Mesenchymal stem cell (in vitro differentiated cells and primary cell): ENCODE data around the gene TEP1.

ENCODE experiments used
- DNase-seq: peaks from one replicate; pipeline ENCODE4 v3.0.0-alpha.2; 2013
- H2AFZ ChIP-seq: one replicate; pipeline ENCODE4 v1.6.1; 2013; ENCODE audit warnings: low read depth, mild to moderate bottlenecking, control low read depth, inconsistent platforms, low read length, moderate library complexity
- H2AK5ac ChIP-seq: 2 replicates; pipeline ENCODE4 v1.6.1; 2013; ENCODE audit warnings: low read length, moderate library complexity, mild to moderate bottlenecking, inconsistent platforms; ENCODE audit not compliant: severe bottlenecking
- H2BK120ac ChIP-seq: one replicate; pipeline ENCODE4 v1.6.1; 2013; ENCODE audit warnings: low read depth, mild to moderate bottlenecking, inconsistent platforms, low read length, moderate library complexity
- H2BK12ac ChIP-seq, 2 experiments: one replicate each; pipeline ENCODE4 v1.6.1; 2013; ENCODE audit warnings: inconsistent platforms in 2 of 2, low read length in 2 of 2, mild to moderate bottlenecking in 2 of 2, moderate library complexity in 2 of 2, control low read depth in 1 of 2
- H2BK15ac ChIP-seq: one replicate; pipeline ENCODE4 v1.6.1; 2013; ENCODE audit warnings: mild to moderate bottlenecking, low read depth, inconsistent platforms; ENCODE audit not compliant: poor library complexity, severe bottlenecking
- H2BK5ac ChIP-seq: 2 replicates; pipeline ENCODE4 v1.6.1; 2013; ENCODE audit warnings: low read depth, mild to moderate bottlenecking, low read length, control low read depth, inconsistent platforms; ENCODE audit not compliant: poor library complexity, severe bottlenecking
- H3K14ac ChIP-seq, 2 experiments: one replicate each; pipeline ENCODE4 v1.6.1; 2013; ENCODE audit warnings: inconsistent platforms in 2 of 2, low read length in 2 of 2, control low read depth in 1 of 2, mild to moderate bottlenecking in 1 of 2, moderate library complexity in 1 of 2
- H3K18ac ChIP-seq, 2 experiments: one replicate each; pipeline ENCODE4 v1.6.1; 2013; ENCODE audit warnings: inconsistent platforms in 2 of 2, low read length in 2 of 2, control low read depth in 1 of 2, low read depth in 1 of 2, mild to moderate bottlenecking in 1 of 2
- H3K23ac ChIP-seq, 2 experiments: one replicate each; pipeline ENCODE4 v1.6.1; 2013; ENCODE audit warnings: inconsistent platforms in 2 of 2, low read length in 2 of 2, mild to moderate bottlenecking in 2 of 2, moderate library complexity in 2 of 2, control low read depth in 1 of 2
- H3K27ac ChIP-seq: 2 replicates; pipeline ENCODE4 v1.5.1; 2013; ENCODE audit warnings: mild to moderate bottlenecking, moderate library complexity, low read length, control low read depth, inconsistent platforms; ENCODE audit not compliant: poor library complexity, severe bottlenecking
- H3K27me3 ChIP-seq, 2 experiments: 2 replicates each; pipeline versions ENCODE4 v1.6.1 to v1.7.0; 2013; ENCODE audit warnings: low read length in 2 of 2, mild to moderate bottlenecking in 2 of 2, moderate library complexity in 2 of 2, control low read depth in 1 of 2, inconsistent platforms in 1 of 2; ENCODE audit not compliant: control insufficient read depth in 1 of 2, insufficient read depth in 1 of 2
- H3K36me3 ChIP-seq, 2 experiments: 2 replicates each; pipeline versions ENCODE4 v1.6.1 to v1.7.0; 2013; ENCODE audit warnings: low read length in 2 of 2, control low read depth in 1 of 2, inconsistent platforms in 1 of 2, low read depth in 1 of 2, mild to moderate bottlenecking in 1 of 2; ENCODE audit not compliant: insufficient read depth in 2 of 2, control insufficient read depth in 1 of 2
- H3K4ac ChIP-seq, 2 experiments: one replicate each; pipeline ENCODE4 v1.6.1; 2013; ENCODE audit warnings: inconsistent platforms in 2 of 2, low read length in 2 of 2, mild to moderate bottlenecking in 2 of 2, moderate library complexity in 2 of 2, control low read depth in 1 of 2, low read depth in 1 of 2
- H3K4me1 ChIP-seq: 2 replicates; pipeline ENCODE4 v1.6.1; 2013; ENCODE audit warnings: low read depth, low read length, control low read depth; ENCODE audit not compliant: control insufficient read depth, insufficient read depth
- H3K4me2 ChIP-seq: 2 replicates; pipeline ENCODE4 v1.6.1; 2013; ENCODE audit warnings: low read length, mild to moderate bottlenecking, inconsistent platforms; ENCODE audit not compliant: poor library complexity, severe bottlenecking
- H3K4me3 ChIP-seq, 2 experiments: 2 replicates each; pipeline versions ENCODE4 v1.5.1 to v1.7.0; 2013; ENCODE audit warnings: low read length in 2 of 2, mild to moderate bottlenecking in 2 of 2, control low read depth in 1 of 2, low read depth in 1 of 2; ENCODE audit not compliant: insufficient read depth in 1 of 2
- H3K79me1 ChIP-seq: replicated peaks from 2 replicates; pipeline ENCODE4 v1.6.1; 2013; ENCODE audit warnings: mild to moderate bottlenecking, control low read depth, low read length, inconsistent platforms; ENCODE audit not compliant: poor library complexity, severe bottlenecking
- H3K9ac ChIP-seq: 2 replicates; pipeline ENCODE4 v1.7.0; 2013; ENCODE audit warnings: mild to moderate bottlenecking, low read length, moderate library complexity
- H3K9me3 ChIP-seq: 2 replicates; pipeline ENCODE4 v1.7.0; 2013; ENCODE audit warnings: mild to moderate bottlenecking, low read length; ENCODE audit not compliant: control insufficient read depth
- H4K8ac ChIP-seq: one replicate; pipeline ENCODE4 v1.6.1; 2013; ENCODE audit warnings: inconsistent platforms, mild to moderate bottlenecking, low read length, moderate library complexity
- H4K91ac ChIP-seq: one replicate; pipeline ENCODE4 v1.6.1; 2013; ENCODE audit warnings: mild to moderate bottlenecking, low read length, inconsistent platforms
- WGBS: methylation state at CpG from one replicate; pipeline ENCODE4 v1.1.7; 2013; ENCODE audit warnings: mixed read lengths; 5-methylcytosine and 5-hydroxymethylcytosine counted together

Gene TEP1

DNA sequence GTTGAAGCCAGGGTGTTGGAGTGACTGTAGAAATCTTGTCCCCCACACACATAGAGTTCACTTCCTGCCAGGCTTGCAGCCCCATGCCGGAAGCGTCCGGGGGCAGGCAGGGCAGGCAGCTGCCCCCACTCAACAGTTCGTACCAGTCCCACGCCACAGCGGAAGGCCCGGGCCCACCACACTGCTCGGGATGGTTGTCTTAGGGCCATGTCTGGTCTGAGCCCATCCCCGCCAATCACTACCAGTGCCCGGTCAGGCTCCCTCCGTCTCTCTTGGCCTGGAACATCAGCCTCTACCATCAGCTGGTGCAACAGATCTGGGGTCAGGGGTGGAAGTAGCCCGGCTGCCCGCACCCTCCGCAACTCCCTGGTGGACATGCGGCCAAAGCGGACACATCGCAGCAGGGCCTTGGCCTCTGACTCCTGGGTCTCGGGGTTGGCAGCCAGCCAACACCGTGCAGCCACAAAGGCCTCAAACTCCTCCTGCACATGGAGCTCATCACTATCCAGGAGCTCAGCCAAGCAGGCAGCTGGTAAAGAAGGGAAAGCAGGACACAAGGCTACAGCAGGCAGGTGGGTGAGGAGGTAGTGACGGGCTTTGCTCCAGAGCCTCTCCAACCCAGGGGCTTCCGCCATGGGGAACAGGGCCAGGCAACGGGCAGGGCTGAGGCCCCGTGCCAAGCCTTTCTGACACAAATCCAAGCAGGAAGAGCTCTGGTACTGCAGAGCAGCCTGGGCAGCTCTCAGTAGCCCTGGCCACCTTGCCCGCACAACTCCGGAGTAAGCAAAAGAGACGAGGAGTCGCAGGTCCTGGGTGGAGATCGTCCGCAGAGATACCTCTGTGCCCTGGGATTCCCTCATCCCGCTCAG, 16.7 kb upstream of the TEP1 start:
- Histone ChIP-seq H2BK120ac (no peak overlapping the region), H3K9me3 (no peaks in the 10 kb centered on the region), H3K4me1 (peaks cover 3% of the 10 kb centered on the region), H3K27ac (no peak overlapping the region), H2AK5ac (no peak overlapping the region), H2BK15ac (no peak overlapping the region), H4K91ac (no peak overlapping the region), H3K4me2 (no peak overlapping the region), H3K14ac (peak overlapping the region in 1 of 2 experiments; percentile 64), H2BK5ac (no peak overlapping the region), H3K18ac (no peak overlapping the region), H3K9ac (no peak overlapping the region), H2AFZ (no peak overlapping the region), H3K27me3 (peaks cover 0 to 5% of the 10 kb centered on the region in 2 experiments), H3K79me1 (no peaks in the 10 kb centered on the region), H3K4me3 (no peak overlapping the region), H3K4ac (no peak overlapping the region), H3K23ac (peak overlapping the region in 1 of 2 experiments; percentile 63), H2BK12ac (no peak overlapping the region), H4K8ac (no peak overlapping the region), H3K36me3 (no peaks in the 10 kb centered on the region)
- WGBS: 93% methylated on average over 30 of the region's 30 CpGs
- DNase-seq: no peak

DNA sequence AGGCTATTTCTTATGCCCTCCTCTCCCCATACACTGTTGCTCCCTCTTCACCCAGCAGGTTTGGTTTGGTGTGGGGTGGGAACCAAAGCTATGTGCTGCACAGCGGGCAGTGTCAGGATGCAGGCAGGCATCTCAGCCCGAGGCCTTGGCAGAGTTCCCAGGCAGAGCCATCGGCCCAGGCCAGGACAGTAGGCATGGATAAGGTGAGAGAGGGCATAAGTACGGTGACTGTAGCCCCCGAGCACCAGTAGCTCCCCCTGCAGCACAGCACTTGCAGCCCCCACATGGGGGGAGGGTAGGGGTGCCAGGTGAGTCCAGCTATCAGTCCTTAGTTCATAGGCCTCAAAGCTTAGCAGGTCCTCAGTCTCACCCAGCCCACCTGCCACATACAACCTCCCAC, 15.5 kb upstream of the TEP1 start:
- H3K4me2 ChIP-seq: no peak overlapping the region
- no peak overlapping the region for H2BK120ac ChIP-seq
- H2BK12ac ChIP-seq: peak overlapping the region in 1 of 2 experiments; percentile 49
- H2AK5ac ChIP-seq: no peak overlapping the region
- H3K23ac ChIP-seq: no peak overlapping the region
- no peak for DNase-seq
- H3K14ac ChIP-seq: peak overlapping the region in 1 of 2 experiments; percentile 69
- no peak overlapping the region for H4K8ac ChIP-seq
- H2BK15ac ChIP-seq: no peak overlapping the region
- 87% methylated on average over 3 of the region's 5 CpGs for WGBS
- no peaks in the 10 kb centered on the region for H3K79me1 ChIP-seq
- H3K4me1 ChIP-seq: peaks cover 3% of the 10 kb centered on the region
- H2AFZ ChIP-seq: peak overlapping the region; percentile 23
- no peaks in the 10 kb centered on the region for H3K27me3 ChIP-seq
- no peak overlapping the region for H3K18ac ChIP-seq
- no peak overlapping the region for H4K91ac ChIP-seq
- H3K4ac ChIP-seq: no peak overlapping the region
- H3K9me3 ChIP-seq: no peaks in the 10 kb centered on the region
- no peaks in the 10 kb centered on the region for H3K36me3 ChIP-seq
- no peak overlapping the region for H2BK5ac ChIP-seq
- H3K9ac ChIP-seq: no peak overlapping the region
- H3K4me3 ChIP-seq: no peak overlapping the region
- H3K27ac ChIP-seq: no peak overlapping the region

DNA sequence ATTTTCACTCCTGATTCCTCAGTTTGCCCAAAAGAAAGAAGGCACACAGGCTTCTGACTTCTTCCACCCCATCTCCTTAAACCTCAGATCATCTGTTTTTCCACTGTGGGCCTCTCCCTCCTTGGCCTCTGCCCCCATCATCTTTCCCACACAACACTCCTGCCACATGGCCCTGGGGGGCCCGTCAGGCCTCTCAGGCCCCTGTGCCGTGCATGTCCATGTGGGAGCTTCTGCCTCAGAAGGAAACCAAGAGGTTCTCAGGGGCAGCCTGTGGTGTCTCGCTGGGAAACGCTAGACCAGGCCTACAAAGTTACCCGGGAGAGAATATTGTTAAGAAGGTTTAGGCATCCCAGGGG, 14.7 kb upstream of the TEP1 start:
- Histone ChIP-seq H3K4ac (no peak overlapping the region), H2BK5ac (no peak overlapping the region), H4K91ac (no peak overlapping the region), H3K27me3 (no peaks in the 10 kb centered on the region), H3K27ac (no peak overlapping the region), H3K18ac (peak overlapping the region; percentile 18 to 56), H4K8ac (no peak overlapping the region), H3K36me3 (no peaks in the 10 kb centered on the region), H3K14ac (no peak overlapping the region), H3K23ac (no peak overlapping the region), H3K9ac (no peak overlapping the region), H3K9me3 (no peaks in the 10 kb centered on the region), H3K4me3 (no peak overlapping the region), H2BK120ac (peak overlapping the region; percentile 11), H2BK12ac (no peak overlapping the region), H2AFZ (peak overlapping the region; percentile 29), H2AK5ac (no peak overlapping the region), H3K4me1 (peaks cover 3% of the 10 kb centered on the region), H3K79me1 (no peaks in the 10 kb centered on the region), H3K4me2 (no peak overlapping the region), H2BK15ac (no peak overlapping the region)
- WGBS: 89% methylated on average over 2 of the region's 5 CpGs
- no peak for DNase-seq

DNA sequence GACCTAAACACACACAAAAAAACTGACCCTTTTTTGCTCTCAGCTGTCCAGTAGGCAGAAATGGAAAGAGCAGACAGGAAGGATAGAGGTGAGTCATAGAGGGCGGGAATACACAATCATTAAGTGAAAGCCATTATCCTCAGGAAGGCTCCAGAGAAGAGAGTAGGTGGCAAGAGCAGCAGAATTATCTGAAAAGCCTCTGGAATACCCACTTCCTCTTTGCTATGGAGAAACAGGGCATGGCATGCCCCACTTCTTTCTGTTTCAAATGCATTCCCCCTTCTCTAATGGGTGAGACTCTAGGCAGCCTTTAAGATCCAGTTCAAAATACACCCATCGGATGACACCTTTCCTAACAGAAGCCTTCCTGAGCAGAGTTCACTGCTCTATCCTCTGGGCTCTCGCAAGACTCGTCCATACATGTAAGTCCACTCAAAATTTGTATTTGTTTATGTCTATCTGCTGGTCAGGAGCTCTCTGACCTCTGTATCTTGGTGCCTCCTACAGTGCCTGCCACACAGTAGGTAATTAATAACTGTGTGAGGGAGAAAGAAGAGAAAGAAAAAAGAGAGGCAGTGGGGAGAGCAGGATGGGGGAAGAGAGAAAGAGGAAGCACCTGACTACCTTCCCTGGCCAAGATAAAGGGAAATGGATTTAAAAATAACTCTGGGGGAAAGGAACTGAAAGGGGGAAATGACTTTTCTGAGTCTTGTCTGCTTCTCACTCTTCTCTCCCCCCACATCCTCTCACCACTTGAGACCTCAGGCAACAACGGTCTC, 14.1 kb upstream of the TEP1 start:
- no peaks in the 10 kb centered on the region for H3K79me1 ChIP-seq
- no peak overlapping the region for H4K91ac ChIP-seq
- no peak overlapping the region for H3K4me3 ChIP-seq

More for the DNA sequence above, 14.1 kb upstream of the TEP1 start:
- Histone ChIP-seq H2BK120ac (peak overlapping the region; percentile 9), H2BK12ac (no peak overlapping the region), H2BK15ac (no peak overlapping the region), H2BK5ac (no peak overlapping the region), H3K4ac (peak overlapping the region; percentile 69 to 73), H3K27me3 (no peaks in the 10 kb centered on the region), H4K8ac (peak overlapping the region; percentile 61), H3K9ac (no peak overlapping the region), H2AK5ac (no peak overlapping the region), H3K23ac (no peak overlapping the region), H3K4me2 (peak overlapping the region; percentile 14), H2AFZ (peak overlapping the region; percentile 47), H3K4me1 (peaks cover 3% of the 10 kb centered on the region), H3K27ac (peak overlapping the region; percentile 16), H3K36me3 (no peaks in the 10 kb centered on the region), H3K14ac (no peak overlapping the region), H3K9me3 (no peaks in the 10 kb centered on the region), H3K18ac (peak overlapping the region; percentile 21 to 56)
- WGBS: 62% methylated on average over 3 of the region's 5 CpGs
- peak; percentile 76 for DNase-seq
